PC-3 (cell line): Measurements from ENCODE around the gene RCE1.

ENCODE experiments used
- CTCF ChIP-seq: fragments of 300-600 bp; sonication (generic); conservative IDR thresholded peaks from 2 replicates; pipeline ENCODE4 v1.5.1; 2017; ENCODE audit warnings: antibody characterized with exemption, low read depth, mild to moderate bottlenecking, low read length
- EZH2 ChIP-seq: fragments of 300-600 bp; sonication (generic); IDR thresholded peaks from one replicate; pipeline ENCODE4 v1.6.1; 2017; ENCODE audit warnings: antibody characterized with exemption, mild to moderate bottlenecking, low read length; ENCODE audit not compliant: unreplicated experiment

DNA sequence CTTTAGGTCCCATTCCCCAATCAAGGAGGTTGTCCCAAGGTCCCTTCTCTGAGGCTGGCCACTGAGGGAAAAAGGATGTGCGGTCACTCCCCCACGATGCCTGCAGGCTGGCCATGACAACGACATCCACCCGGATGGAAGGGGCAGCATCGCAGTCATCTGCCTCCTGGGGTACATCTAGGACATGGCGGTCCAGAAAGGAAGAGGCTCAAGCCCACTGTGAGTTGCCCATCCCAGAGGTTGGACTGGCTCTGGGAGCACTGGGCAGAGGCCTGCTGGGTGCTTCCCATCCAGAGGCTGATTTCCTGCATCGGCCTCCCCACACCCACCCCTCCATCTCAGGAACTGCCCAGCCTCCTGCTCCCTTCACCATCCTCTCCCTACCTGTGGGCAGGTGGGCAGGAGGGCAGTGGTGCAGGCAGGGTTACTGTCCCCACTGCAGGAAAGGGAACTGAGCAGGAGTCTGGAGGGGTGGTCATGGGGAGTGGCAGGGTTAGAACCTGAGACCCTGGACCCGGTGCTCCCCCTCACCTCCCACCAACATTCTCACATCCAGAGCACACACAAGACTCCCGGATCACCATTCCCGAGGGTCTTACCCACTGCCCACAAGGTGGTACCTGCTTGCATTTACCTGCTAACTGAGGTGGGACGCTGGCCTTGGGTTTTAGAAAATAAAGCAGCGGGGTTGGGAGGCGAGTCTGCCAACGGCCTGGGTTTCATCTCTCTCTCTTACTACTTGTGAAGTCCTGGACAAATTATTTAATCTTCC, 4.4 kb downstream of the RCE1 start:
- TF ChIP-seq CTCF (no peak), EZH2 (no peak)
